Measurements from ENCODE around the gene PPP1R15B. TPM values are rescaled to one million over a fixed set of nuclear protein-coding genes. Genes with fewer than 3 reads are reported as not detected.
A peak's percentile ranks its signal among the peaks of the same experiment; 100 is the strongest.

Gene PPP1R15B
- total RNA-seq, 1 donor from 2014 or later = 23.4 TPM

DNA sequence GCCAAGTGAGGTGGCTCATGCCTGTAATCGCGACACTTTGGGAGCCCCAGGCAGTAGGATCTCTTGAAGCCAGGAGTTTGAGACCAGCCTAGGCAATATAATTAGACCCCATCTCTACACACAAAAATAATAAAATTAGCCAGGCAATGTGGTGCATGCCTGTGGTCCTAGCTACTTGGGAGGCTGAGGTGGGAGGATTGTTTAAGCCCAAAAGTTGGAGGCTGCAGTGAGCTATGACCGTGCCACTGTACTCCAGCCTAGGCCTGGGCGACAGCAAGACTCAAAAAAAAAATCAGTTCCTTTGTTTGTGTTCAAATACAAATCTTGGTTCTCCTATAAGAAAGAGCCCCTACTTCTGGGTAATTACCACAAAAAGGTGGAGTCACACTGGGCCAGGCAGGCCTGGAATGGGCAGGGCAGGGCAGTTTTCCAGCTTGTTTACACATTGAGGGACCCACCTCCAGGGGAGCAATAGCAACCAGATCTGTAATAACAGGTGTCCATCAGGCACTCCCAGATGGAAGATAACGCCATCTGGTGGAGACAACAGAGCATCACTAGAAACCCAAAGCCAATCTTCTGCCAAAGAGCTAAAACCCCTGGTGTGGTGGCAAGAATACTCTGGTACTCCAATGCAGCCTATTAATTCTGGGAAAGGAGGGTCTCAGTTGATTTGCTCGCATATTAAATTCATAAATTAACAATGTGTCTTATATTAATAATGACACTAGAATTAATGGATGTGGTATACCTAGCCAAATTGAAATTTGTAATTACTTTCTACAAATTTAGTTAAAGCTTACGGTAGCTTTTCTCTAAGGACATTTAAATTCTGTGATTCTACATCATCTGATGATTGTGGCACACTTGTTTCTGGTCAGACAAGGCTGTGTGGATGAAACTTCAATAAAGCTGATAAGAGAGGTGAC, 13.2 kb downstream of the PPP1R15B start:
- H3K4me3 ChIP-seq (ENCODE audit: low read depth, low read length) = no peak overlapping the region
- peaks cover 6% of the 10 kb centered on the region for H3K36me3 ChIP-seq (ENCODE audit: control insufficient read depth, insufficient read depth, low read length)
- TF ChIP-seq, protein P1, sequence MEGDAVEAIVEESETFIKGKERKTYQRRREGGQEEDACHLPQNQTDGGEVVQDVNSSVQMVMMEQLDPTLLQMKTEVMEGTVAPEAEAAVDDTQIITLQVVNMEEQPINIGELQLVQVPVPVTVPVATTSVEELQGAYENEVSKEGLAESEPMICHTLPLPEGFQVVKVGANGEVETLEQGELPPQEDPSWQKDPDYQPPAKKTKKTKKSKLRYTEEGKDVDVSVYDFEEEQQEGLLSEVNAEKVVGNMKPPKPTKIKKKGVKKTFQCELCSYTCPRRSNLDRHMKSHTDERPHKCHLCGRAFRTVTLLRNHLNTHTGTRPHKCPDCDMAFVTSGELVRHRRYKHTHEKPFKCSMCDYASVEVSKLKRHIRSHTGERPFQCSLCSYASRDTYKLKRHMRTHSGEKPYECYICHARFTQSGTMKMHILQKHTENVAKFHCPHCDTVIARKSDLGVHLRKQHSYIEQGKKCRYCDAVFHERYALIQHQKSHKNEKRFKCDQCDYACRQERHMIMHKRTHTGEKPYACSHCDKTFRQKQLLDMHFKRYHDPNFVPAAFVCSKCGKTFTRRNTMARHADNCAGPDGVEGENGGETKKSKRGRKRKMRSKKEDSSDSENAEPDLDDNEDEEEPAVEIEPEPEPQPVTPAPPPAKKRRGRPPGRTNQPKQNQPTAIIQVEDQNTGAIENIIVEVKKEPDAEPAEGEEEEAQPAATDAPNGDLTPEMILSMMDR (IDR thresholded peaks at IDR 0.05; ENCODE audit: insufficient read depth, low read length, severe bottlenecking) = peak; percentile 84
- FAIRE-seq (no peak), DNase-seq (ENCODE audit: low read depth) (peak; percentile 82)
- H3K27me3 ChIP-seq (ENCODE audit: control insufficient read depth, insufficient read depth, low read length) = no peaks in the 10 kb centered on the region

DNA sequence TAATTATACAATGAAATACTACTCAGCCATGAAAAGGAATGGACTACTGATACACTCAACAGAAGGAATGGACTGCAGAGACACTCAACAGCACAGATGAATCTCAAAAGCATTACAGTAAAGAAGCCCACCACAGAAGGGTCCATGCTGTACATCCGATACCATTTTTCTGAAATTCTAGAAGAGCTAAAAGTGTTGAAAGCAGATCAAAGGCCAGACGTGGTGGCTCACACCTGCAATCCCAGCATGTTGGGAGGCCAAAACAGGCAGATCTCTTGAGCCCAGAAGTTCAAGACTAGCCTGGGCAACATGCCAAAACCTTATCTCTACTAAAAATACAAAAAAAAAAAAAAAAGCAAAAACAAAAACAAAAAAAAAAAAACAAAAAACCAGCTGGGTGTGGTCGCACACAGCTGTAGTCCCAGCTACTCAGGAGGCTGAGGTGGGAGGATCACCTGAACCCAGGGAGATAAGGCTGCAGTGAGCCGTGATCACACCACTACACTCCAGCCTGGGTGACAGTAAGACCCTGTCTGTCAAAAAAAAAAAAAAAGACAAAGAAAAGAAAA, 15.5 kb downstream of the PPP1R15B start:
- FAIRE-seq (no peak), DNase-seq (ENCODE audit: low read depth) (no peak)
- H3K36me3 ChIP-seq (ENCODE audit: control insufficient read depth, insufficient read depth, low read length) = peaks cover 3% of the 10 kb centered on the region
- no peaks in the 10 kb centered on the region for H3K27me3 ChIP-seq (ENCODE audit: control insufficient read depth, insufficient read depth, low read length)
- TF ChIP-seq, protein P1 (IDR thresholded peaks at IDR 0.05; ENCODE audit: insufficient read depth, low read length, severe bottlenecking) = no peak
- H3K4me3 ChIP-seq (ENCODE audit: low read depth, low read length) = no peak overlapping the region

DNA sequence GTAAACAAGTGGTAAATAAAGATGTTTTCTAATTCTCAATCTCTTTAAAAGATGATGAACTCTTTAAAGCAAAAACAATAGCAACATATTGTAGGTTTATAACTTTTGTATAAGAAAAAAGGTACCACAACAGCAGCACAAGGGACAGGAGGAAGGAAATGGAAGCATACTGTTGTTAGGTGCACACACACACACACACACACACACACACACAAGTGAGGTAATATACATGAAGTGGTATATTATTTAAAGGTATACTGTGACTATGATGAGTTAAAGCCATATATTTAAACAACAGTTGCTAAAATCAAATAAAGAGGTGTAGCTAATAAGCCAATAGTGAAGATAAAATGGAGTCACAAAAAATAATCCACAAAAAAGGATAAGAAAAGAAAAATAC, 20.0 kb downstream of the PPP1R15B start:
- TF ChIP-seq, protein P1 (IDR thresholded peaks at IDR 0.05; ENCODE audit: insufficient read depth, low read length, severe bottlenecking) = no peak
- Histone ChIP-seq H3K4me3 (ENCODE audit: low read depth, low read length) (no peak overlapping the region), H3K36me3 (ENCODE audit: control insufficient read depth, insufficient read depth, low read length) (no peaks in the 10 kb centered on the region), H3K27me3 (ENCODE audit: control insufficient read depth, insufficient read depth, low read length) (no peaks in the 10 kb centered on the region)
- no peak for FAIRE-seq
- DNase-seq (ENCODE audit: low read depth) = no peak

DNA sequence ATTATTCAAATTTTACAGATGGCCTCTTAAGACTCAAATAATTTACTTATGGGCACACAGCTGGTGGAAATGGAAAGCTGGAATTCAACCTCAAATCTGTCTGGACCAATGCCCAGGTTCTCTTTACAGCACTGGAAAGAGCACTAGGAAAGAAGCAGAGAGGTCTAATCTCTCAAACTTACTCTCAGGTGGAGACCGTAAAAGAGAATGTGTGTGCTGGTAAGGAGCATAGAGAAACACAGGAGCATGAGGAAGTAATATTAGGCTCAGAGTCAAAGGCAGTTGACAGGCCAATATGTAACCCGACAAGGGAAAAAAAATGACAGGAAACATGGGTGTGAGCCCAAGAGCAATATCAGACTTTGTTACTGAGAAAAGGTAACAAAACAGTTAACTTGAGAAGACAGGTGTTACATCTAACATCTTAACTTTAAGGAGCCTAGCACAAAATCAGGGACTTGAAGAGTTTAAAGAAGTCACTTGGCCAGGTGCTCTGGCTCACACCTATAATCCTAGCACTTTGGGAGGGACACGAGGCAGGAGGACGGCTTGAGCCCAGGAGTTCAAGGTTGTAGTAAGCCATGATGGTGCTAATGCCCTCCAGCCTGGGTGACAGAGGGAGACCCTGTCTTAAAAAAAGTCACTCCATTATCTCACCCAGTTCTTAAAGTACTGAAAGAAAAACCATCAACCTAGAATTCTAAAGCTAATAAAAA, 20.7 kb downstream of the PPP1R15B start:
- TF ChIP-seq, protein P1 (IDR thresholded peaks at IDR 0.05; ENCODE audit: insufficient read depth, low read length, severe bottlenecking) = no peak
- FAIRE-seq (no peak), DNase-seq (ENCODE audit: low read depth) (no peak)
- no peak overlapping the region for H3K4me3 ChIP-seq (ENCODE audit: low read depth, low read length)
- no peaks in the 10 kb centered on the region for H3K36me3 ChIP-seq (ENCODE audit: control insufficient read depth, insufficient read depth, low read length)
- H3K27me3 ChIP-seq (ENCODE audit: control insufficient read depth, insufficient read depth, low read length) = no peaks in the 10 kb centered on the region

DNA sequence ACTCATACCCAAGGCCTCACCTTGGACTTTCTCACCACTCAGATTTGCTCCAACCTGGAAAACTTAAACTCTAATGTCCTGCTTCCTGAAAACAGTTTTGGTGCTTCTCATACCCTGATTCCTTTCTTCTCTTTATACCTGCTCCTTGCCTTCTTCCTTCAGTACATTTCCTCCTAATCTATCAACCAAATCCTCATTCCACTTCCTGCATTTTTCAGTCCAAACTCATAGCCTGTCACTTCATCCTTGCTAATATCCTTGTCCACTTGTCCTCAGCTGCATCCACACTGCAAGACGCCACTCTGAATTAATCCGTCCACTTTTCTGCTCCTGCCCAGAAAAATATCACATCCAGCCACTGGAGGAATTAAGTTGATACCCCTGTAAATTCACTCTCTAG, 25.9 kb downstream of the PPP1R15B start:
- DNase-seq (ENCODE audit: low read depth) = no peak
- H3K4me3 ChIP-seq (ENCODE audit: low read depth, low read length) = no peak overlapping the region
- no peaks in the 10 kb centered on the region for H3K36me3 ChIP-seq (ENCODE audit: control insufficient read depth, insufficient read depth, low read length)
- TF ChIP-seq, protein P1 (IDR thresholded peaks at IDR 0.05; ENCODE audit: insufficient read depth, low read length, severe bottlenecking) = no peak
- H3K27me3 ChIP-seq (ENCODE audit: control insufficient read depth, insufficient read depth, low read length) = no peaks in the 10 kb centered on the region
- FAIRE-seq = no peak

All from bronchial epithelial cell (primary cell).